Upper lobe of left lung (tissue), 4 donors: ENCODE measurements around the gene TMEM108.

ENCODE experiments used
- EP300 ChIP-seq, 4 donors: sonication (generic); formaldehyde crosslinking; IDR thresholded peaks; one replicate each; pipeline ENCODE4 v1.5.1; 2017; ENCODE audit warnings: antibody characterized with exemption in 4 of 4, control low read depth in 2 of 4
- POLR2A ChIP-seq, 4 donors: fragments of 450-650 bp; IDR thresholded peaks; one replicate each; pipeline ENCODE4 v1.5.1; 2016 to 2017; ENCODE audit warnings: antibody characterized with exemption in 4 of 4, mild to moderate bottlenecking in 2 of 4
- TF ChIP-seq, protein P1 (sequence below), 6 experiments: fragments of 450-650 bp in 4 of 6; fragments of 200-600 bp in 2 of 6; sonication (generic) in 2 of 6; IDR thresholded peaks; one replicate each; pipeline ENCODE4 v1.5.1; 2016 to 2019; ENCODE audit warnings: antibody characterized with exemption in 6 of 6

GRCh38 chr3:133157716-133158115 is 119.5 kb downstream of the TMEM108 start:
- TF ChIP-seq, protein P1, sequence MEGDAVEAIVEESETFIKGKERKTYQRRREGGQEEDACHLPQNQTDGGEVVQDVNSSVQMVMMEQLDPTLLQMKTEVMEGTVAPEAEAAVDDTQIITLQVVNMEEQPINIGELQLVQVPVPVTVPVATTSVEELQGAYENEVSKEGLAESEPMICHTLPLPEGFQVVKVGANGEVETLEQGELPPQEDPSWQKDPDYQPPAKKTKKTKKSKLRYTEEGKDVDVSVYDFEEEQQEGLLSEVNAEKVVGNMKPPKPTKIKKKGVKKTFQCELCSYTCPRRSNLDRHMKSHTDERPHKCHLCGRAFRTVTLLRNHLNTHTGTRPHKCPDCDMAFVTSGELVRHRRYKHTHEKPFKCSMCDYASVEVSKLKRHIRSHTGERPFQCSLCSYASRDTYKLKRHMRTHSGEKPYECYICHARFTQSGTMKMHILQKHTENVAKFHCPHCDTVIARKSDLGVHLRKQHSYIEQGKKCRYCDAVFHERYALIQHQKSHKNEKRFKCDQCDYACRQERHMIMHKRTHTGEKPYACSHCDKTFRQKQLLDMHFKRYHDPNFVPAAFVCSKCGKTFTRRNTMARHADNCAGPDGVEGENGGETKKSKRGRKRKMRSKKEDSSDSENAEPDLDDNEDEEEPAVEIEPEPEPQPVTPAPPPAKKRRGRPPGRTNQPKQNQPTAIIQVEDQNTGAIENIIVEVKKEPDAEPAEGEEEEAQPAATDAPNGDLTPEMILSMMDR (IDR thresholded peaks at IDR 0.05): no peak
- TF ChIP-seq POLR2A (IDR thresholded peaks at IDR 0.05): no peak
- no peak for TF ChIP-seq EP300 (IDR thresholded peaks at IDR 0.05)
